GM12873 (cell line): ENCODE measurements around the gene ADAT1.

Experiments
- CTCF ChIP-seq: IDR thresholded peaks from 2 replicates; pipeline ENCODE4 v1.5.1; 2012; ENCODE audit warnings: low read depth, mild to moderate bottlenecking, moderate library complexity, low read length, control low read depth; ENCODE audit not compliant: insufficient read depth; ENCODE audit errors: missing control alignments

The ADAT1 gene

GRCh38 chr16:75647492-75648264 lies 24.6 kb upstream of the ADAT1 start, which contains the start of the genes KARS1 and TERF2IP:
Gene KARS1 (minus strand): TSS chr16:75647665. CDS start chr16:75647639, 26 bp downstream.
Gene TERF2IP (plus strand): TSS chr16:75647773. CDS start chr16:75647883, 110 bp downstream.
- TF ChIP-seq CTCF: no peak

GRCh38 chr16:75647112-75647491 lies 24.0 kb upstream of the ADAT1 start:
- TF ChIP-seq CTCF: no peak

GRCh38 chr16:75644240-75645012 lies 21.3 kb upstream of the ADAT1 start:
- TF ChIP-seq CTCF: no peak

GRCh38 chr16:75640598-75640997 lies 17.5 kb upstream of the ADAT1 start:
- TF ChIP-seq CTCF: no peak

- no peak for TF ChIP-seq CTCF
Observed at GRCh38 chr16:75635036-75635435, 12.0 kb upstream of the ADAT1 start.

- TF ChIP-seq CTCF: no peak
Observed at GRCh38 chr16:75632857-75633256, 9.8 kb upstream of the ADAT1 start.

GRCh38 chr16:75630052-75630451 lies 7.0 kb upstream of the ADAT1 start:
- no peak for TF ChIP-seq CTCF
